Thyroid gland (tissue), 4 donors: ENCODE data around the gene CLEC2D.

Experiments
- CTCF ChIP-seq, 6 experiments: fragments of 200-600 bp in 3 of 6; fragments of 450-650 bp in 3 of 6; sonication (generic) in 3 of 6; IDR thresholded peaks; one replicate each; pipeline ENCODE4 v1.5.1; 2016 to 2019; ENCODE audit warnings: antibody characterized with exemption in 6 of 6, mild to moderate bottlenecking in 2 of 6, inconsistent platforms in 1 of 6, moderate library complexity in 1 of 6
- POLR2A ChIP-seq, 2 donors: fragments of 450-650 bp; IDR thresholded peaks; one replicate each; pipeline ENCODE4 v1.6.1; 2017; ENCODE audit warnings: antibody characterized with exemption in 2 of 2, mild to moderate bottlenecking in 2 of 2, moderate library complexity in 1 of 2

- TF ChIP-seq POLR2A (IDR thresholded peaks at IDR 0.05) (no peak), CTCF (IDR thresholded peaks at IDR 0.05) (no peak)
Measured at GRCh38 chr12:9732921-9733461, 63.5 kb downstream of the CLEC2D start, which contains the start of gene CLECL1.
